Measurements from ENCODE around the gene EWSR1.

The EWSR1 gene

DNA sequence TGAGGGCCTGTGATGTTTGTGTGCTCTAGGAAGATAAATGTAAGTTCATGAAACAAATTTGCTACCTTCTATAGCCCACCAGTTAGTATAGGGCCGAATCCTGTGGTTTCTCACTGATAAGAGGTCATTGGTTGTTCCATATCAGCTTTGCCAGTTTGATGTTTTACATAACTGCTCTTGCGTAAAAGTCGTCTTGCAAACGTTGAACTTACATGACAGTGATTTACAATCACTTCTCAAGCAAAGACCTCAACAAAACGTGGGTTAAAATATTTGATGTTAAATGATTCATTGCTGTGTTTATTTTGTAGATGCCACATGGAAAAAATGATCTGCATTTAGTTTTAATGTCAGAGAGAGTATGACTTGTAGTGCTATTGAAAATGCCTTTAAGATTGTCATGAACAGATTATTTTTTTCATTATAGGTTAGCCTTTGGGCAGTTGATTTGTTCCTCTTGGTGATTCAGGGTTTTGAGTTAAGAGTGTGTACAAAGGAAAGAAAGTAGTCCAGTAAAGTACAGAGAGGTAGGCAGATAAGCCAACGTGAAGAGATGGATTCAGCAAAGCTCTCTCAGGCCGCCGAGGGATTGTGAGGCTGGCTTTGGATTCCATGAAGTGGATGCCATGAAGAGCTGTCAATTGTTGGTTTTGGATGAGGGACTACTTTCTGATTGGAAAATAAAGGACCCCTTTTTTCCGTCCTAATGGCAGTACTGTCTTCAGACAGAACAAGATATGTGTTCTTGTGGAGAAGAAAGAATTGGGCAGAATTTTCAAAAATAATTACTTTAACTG, 2.6 kb downstream of the EWSR1 start:
- DNase-seq = no peak

- no peak for DNase-seq
These were observed 4.6 kb downstream of the EWSR1 start for GRCh38 chr22:29272624-29273023.

GRCh38 chr22:29275167-29275566, 7.1 kb downstream of the EWSR1 start:
- no peak for DNase-seq

DNA sequence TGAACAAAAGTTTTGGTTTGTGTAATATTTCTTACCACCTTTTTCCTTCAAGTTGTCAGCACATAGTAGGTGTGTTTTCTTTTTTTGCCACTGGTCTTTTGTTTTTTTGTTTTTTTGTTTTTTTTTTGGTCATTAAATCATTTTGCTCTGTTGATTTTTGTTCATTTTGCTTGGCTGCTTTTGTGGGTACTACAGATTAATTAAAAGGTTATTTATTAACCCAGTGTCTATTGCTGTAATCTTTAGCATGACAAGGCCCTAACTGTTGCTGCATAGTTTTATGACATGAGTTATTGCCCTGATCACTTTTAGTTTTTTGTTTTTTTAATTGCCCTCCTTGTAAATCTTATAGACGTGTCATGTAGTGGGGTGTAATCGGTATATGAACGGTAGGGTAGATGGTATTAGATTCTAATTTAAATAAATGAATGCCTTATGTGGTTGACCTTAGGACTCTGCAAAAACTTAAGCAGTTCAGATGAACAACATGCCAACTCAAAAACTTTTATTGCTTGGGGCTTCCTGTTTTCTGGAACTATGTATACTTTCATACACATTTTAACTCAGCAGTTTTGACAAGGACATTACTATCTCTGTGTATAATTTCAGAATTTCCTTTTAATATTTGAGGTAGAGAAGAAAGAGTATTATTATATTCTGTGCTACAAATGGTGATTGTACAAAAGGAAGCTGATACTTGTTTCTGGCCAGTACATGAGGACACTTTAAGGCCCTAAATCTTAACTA, 7.9 kb downstream of the EWSR1 start:
- no peak for DNase-seq

DNA sequence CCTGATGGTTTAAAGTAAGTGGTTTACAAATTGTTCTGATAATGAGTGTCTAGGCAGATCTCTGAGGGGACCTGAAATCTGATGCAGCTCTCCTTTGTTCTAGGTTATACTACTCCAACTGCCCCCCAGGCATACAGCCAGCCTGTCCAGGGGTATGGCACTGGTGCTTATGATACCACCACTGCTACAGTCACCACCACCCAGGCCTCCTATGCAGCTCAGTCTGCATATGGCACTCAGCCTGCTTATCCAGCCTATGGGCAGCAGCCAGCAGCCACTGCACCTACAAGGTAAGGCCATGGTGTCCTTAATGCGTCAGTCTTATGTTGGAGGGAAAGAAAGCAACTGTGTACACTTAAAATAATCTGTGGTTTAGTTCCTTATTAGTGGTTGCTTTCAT, 9.9 kb downstream of the EWSR1 start:
- DNase-seq = no peak

DNA sequence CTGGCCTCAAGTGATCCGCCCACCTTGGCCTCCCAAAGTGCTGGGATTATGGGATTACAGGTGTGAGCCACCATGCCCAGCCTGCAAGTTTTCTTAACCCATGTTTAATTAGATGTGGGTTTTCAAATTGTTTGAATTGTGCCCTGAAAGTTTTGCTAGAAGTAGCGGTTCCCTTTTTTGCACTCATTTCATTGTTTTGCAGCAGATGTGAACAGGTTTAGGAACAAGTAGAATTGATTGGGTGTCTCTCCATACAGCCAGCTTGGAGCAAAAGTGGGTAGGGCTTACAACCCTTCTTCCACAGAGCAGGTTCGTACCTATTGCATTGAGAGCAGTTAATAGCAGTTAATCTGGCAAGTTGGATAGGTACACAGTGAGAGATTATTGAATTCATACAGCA, 16.1 kb downstream of the EWSR1 start:
- DNase-seq = no peak

DNA sequence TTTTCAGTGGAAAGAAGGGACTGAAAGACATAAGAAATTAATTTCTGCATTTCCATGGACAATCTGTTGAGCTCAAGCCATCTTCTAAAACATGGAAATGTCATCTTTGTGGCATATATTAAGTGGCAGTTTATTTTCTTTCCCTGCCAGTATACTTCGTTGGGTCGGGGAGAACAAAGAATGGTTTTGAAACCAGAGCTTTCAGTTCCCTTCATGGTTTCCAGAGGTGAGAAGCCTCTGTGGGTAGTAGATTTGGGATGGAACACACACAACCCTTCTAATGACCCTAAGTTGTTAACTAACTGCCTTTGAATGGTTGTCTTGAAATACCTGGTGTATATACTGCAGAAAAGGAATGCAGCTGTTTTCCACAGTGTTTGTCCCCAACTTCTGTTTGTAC, 20.8 kb downstream of the EWSR1 start:
- DNase-seq = no peak

GRCh38 chr22:29290061-29290460, 22.0 kb downstream of the EWSR1 start:
- DNase-seq = no peak

- DNase-seq = no peak
These were observed 23.1 kb downstream of the EWSR1 start for GRCh38 chr22:29291215-29291614.

- no peak for DNase-seq
These were observed 24.3 kb downstream of the EWSR1 start for GRCh38 chr22:29292379-29292778.

DNA sequence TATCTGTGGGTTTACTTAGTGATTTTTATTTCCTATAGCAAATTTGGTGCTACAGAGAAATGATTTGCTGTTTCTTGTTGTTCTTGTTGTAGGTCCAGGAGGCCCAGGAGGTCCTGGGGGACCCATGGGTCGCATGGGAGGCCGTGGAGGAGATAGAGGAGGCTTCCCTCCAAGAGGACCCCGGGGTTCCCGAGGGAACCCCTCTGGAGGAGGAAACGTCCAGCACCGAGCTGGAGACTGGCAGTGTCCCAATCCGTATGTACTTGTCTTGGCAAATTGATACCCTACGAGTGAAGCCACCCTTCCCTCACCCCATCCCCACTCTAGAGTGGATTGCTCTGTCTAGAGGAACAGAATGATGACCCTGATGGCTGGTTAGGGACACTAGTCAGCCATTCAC, 30.6 kb downstream of the EWSR1 start:
- no peak for DNase-seq

GRCh38 chr22:29299136-29299900, 31.2 kb downstream of the EWSR1 start:
- DNase-seq = no peak

GRCh38 chr22:29300467-29300806, 32.4 kb downstream of the EWSR1 start:
- no peak for DNase-seq

GRCh38 chr22:29300807-29301601, 32.9 kb downstream of the EWSR1 start:
- no peak for DNase-seq

- no peak for DNase-seq
These were observed 33.8 kb downstream of the EWSR1 start for GRCh38 chr22:29301716-29302401.

DNA sequence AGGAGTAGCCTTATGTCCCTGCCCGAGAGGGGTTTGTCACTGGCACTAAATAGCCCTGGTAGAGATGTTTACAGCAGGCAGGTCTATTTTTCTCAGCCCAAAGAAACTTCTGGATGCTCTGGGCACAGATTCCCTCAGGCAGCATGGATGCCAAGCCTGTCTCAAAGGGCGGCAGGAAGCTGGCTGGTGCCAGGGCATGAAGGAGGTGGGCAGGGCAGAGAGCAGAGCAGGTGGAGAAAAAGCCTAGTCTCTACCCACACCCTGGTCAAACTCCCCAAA, 34.3 kb downstream of the EWSR1 start:
- DNase-seq = no peak

GRCh38 chr22:29302681-29303465, 34.8 kb downstream of the EWSR1 start:
- no peak for DNase-seq

DNA sequence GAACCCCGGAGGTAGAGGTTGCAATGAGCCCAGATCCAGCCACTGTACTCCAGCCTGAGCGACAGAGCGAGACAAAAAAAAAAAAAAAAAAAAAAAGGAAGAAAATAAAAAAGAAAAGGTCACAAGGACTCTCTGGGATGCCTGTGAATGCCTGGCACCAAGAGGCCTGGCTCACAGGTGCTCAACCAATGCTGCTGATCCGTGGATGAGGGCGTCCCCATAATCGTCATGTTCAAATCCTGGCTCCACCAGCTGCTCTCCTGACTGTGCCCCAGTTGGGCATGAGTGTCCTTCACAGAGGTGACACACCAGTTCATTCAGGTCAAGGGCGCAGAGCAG, 37.7 kb downstream of the EWSR1 start:
- DNase-seq = no peak

- peak; percentile 40 for DNase-seq
These were observed 38.2 kb downstream of the EWSR1 start, which contains the start of gene GAS2L1 for GRCh38 chr22:29306175-29306834. TSS of gene GAS2L1 (plus strand) at chr22:29306650. CDS start at chr22:29308106, 1,456 bp downstream.

DNA sequence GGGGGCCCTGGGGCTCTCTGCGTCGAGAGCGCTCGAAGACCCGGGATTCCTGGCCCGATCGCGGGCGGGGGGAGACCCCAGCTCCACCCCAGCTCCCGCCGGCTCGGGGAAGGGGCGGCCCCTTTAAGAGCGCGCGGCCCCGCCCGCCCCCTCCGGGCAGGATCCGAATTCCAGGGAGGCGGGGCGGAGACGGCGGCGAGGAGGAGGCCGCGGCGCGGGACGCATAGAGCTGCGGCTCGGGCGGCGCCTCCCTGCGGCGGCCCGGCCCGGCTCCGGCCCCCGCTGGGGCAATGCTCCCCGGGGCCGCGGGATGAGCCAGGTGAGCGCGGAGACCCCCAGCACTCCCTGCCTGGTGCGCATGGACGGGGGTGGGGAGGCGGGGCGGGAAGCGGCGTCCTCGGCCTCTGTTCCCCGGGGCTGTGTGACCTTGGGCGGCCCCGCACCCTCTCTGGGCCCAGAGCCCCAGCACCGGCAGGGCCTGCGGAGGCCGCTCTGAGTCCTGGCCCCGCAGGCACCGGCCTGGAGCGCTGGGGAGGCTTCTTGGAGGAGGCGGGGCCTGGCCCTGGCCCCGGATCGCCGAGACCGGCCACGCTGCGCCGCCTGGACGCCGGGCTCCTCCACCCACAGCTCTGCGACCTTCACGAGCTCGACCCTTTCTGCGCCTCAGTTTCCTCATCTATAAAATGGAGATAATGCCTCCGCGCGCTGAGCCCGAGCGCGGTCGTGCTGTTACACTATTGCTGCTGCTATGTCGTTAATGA, 38.9 kb downstream of the EWSR1 start:
- DNase-seq = peak; percentile 21

Measured in DMS153 (cell line).